GM23248 (cell line): Measurements from ENCODE around the gene UGT1A5.

Source experiments
- EZH2 ChIP-seq: fragments of 200-600 bp; sonication (generic); IDR thresholded peaks from 2 replicates; pipeline ENCODE4 v1.6.1; 2018; ENCODE audit warnings: antibody characterized with exemption, mild to moderate bottlenecking; ENCODE audit not compliant: insufficient read depth, poor library complexity, severe bottlenecking
- EZH2phosphoT487 ChIP-seq: fragments of 200-600 bp; sonication (generic); IDR thresholded peaks from 2 replicates; pipeline ENCODE4 v1.6.1; 2018; ENCODE audit warnings: antibody characterized with exemption, moderate library complexity, mild to moderate bottlenecking, low read depth; ENCODE audit not compliant: insufficient read depth

DNA sequence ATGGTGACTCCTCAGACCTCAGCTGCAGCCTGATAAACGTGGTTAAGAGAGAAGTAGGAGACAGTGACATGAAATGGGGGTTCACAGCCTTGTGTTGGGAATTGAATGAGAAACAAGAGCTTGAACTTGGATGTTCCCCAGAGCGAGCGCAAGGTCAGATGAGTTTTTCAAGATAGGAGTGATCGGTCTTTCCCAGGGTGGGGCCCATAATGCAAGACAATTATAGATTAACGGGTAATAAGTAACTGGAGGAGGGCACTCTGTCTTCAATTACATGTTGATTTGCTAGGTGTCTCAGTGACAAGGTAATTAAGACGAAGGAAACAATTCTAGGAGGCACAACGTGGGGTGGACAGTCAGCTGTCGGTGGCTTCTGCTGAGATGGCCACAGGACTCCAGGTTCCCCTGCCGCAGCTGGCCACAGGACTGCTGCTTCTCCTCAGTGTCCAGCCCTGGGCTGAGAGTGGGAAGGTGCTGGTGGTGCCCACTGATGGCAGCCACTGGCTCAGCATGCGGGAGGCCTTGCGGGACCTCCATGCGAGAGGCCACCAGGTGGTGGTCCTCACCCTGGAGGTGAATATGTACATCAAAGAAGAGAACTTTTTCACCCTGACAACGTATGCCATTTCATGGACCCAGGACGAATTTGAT is at the start of gene UGT1A5:
- TF ChIP-seq EZH2phosphoT487, result no peak
- no peak for TF ChIP-seq EZH2
